ENCODE results near the gene VPS45.
"Not testable (repeated sequence)": the region's sequence is repeated elsewhere in the genome, so short reads cannot be mapped to it uniquely, and the experiment has no call there.

Gene VPS45

DNA sequence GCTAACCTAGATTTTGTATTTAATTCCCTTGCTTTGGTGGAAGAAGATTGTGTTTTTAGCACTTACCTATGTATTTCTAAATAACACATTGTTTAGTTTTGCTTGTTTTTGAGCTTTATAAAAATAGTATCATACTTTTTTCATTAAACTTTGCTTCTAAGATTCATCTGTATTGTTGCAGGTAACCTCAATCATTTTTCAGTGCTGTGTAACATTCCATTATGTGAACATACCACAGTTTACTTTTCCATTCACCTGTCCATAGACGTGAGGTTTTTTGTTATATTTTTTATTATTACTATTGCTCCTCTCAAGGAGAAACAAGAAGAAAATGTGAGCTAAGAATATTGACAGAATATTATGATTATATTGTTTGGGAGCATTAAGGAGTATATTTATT lies 67.0 kb downstream of the VPS45 start:
- DNase-seq: no peak

DNA sequence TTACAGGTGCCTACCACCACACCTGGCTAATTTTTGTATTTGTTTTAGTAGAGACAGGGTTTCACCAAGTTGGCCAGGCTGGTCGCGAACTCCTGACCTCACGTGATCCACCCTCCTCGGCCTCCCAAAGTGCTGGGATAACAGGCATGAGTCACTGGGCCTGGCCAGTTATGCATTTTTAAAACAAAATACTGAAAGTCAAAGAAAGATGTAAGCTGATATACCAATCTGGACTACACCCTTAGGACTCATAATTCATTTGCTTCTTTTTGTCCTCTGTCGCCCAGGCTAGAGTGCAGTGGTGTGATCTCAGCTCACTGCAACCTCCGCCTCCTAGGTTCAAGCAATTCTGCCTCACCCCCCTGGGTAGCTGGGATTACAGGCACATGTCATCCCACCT lies 67.8 kb downstream of the VPS45 start:
- DNase-seq: not testable (repeated sequence)

DNA sequence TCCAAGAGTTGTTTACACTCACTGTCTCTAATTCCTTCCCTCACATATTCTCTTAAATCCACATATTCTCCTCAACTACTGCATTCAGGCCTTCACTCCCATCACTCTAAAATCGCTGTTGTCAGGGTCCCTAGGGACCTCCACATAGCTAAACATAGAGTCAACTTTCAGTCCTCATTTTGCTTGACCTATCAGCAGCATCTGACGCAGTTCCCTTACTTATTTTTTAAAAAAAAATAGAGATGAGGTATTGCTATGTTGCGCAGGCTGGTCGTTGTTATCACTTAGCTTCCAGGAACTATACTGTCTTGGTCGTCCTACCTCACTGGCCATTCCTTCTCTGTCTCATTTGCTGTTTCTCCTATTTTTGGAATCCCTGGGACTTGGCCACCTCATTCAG lies 70.5 kb downstream of the VPS45 start:
- DNase-seq: no peak

DNA sequence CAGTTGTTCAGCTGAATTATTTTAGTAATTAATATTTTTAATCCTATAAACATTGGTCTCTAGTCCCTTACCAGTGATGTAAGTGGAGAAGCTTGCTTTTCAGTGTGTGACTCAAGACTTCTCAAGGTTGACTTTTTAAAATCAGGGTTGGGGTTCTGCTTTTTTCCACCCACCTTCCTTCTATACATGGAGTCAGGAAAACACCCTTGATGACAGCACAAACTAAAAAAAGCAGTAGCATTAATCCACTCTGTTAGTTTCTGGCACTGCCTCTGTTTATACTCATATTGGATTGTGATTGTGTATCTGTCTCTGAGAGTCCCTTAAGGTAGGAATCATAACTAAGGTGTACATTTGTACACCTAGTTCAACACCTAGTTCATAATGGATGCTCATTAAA lies 73.9 kb downstream of the VPS45 start:
- DNase-seq: no peak

DNA sequence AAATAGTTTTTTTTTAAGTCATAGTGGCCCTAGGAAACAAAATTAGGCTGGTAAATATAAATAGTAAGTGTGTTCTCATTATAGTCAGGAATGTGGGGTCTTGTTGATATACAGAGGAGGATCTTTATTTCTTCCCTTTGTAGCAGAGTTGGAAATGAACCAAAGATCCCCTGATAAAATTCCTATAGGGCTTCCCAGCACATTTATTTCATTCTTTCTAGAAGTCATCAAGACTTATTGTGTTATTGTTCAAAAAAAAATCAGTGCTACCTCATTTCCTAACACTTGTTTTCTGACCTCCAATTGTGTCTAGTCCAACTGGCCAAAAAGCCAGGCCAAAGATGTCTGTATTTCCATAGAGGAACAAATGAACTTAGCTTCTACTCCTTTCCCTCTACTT lies 74.5 kb downstream of the VPS45 start:
- no peak for DNase-seq

DNA sequence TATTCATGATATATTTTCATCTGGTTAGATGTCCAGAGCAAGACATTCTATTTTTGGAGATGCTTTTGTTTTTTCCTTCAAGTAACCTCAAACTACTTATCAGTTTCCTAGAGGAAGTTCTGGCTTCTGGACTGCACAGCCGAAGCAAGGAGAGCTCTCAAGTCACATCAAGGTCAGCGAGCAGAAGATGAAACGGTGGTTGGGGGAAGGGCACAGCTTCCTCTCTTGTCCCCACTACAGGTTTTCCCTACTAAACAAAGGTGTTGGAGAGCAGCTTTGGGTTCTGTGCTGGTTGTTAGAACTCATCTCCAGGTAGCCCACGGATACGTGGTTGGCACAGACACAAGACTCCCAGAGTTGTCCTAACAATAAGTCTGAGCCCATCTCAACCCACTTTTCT lies 77.0 kb downstream of the VPS45 start:
- DNase-seq: no peak

DNA sequence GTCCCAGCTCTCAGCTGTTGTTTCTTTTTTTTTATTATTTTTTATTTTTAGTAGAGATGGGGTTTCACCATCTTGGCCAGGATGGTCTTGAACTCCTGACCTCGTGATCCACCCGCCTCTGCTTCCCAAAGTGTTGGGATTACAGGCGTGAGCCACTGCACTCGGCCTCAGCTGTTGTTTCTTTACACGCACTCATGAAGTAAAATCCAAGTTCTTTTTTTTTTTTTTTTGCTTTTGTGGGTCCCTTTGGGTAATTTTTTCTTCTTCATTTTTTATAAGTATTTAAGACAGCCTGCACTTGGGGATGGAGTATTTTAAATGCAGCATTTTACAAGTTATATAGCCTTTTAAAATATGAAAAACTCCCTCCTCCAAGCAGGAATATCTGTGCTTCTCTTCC lies 78.4 kb downstream of the VPS45 start:
- not testable (repeated sequence) for DNase-seq

DNA sequence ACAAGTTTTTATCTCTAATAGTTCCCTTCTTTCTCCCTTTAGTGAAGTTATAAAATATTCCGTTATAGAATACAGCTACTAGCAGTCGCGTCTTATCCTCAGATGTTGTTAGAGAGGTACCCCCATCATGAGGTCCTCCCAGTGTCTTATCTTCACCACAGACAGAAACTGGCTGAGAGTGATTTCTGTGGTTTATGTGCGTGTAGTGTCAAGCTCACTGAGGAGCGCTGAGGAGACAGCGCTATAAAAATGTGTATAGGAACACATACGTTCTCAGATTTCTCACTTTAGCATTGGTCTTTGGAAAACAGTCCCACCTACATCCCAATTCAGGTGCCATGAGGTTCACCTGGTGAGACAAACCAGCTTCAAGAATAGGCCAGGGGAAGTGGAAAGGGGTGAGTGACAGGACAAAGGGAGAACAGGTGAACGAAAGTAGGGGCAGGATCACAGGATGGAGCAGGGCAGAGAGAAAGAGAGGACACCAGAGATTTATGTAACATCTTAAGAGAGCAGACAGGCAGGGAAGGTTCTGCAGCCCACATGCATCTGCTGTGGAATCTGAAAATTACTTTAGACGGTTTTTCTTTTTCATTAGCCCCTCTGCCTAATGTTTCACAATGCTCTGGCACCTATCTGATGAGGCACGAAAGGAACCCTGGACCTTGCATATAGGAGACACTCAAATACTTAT lies 79.4 kb downstream of the VPS45 start:
- DNase-seq: no peak

DNA sequence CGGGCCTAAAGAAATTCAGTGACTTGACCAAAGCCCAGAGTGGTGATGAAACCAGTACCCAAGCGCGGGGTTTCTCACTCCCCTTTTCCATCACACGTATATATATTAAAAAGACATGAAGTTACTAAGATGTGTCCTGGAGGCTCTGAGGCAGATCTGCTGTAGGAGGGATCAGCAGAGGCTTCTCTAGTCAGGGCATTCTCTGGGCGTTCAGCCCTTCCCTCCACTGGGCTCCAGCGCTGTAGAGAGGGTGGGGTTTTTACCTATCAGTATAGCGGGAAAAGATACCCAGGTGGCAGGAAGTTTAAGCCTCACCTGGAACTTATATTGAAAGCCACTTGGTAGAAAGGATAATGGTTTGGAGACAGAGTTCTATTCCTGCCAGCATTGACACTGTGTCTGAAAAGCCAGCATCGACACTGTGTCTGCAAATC lies 81.3 kb downstream of the VPS45 start:
- DNase-seq: no peak

DNA sequence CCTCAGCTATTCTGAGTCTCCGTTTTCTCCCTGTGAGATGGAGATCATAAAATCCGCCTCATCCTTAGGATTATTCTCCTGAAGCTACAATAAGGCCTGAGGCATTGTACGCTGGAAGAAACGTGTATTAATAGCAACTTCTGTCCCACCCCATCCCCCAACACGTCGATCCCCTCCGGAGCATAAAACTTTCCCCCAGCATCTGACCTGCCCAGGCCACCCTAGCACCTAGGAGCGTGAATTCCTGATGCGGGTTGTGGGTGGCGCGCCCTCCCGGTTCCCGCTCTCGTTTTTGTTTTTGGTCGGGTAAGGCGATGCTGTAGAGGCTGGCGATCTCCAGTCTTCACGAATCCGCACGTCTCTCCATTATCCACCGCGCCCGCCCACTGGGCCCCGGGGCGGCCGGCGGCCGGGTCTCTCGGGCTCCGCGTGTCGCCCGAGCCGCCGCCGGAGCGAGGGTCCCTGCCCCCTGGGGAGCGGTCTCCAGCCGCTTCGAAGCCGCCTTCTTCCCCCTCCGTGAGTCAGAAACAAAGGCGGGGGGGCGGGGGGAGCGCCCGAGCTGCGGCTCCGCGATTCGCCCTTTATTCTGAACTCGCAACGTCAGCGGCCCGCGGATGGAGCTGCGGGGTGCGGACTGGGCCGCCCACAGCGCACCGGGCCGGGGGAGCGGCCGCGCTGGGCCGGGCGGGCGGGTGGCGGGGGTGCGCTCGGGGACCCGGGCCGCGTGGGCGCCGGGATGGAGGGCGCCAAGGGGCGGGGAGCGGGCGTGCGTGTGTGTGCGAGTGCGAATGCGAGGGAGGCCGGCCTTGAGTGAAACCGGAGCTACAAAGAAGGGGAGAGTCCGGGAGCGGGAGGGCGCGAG lies 81.9 kb downstream of the VPS45 start, which contains the start of gene PLEKHO1:
Gene PLEKHO1 (plus strand): TSS at position 646 of the 862 bp plus-strand sequence. CDS start 342 bp downstream, outside the sequence.
- DNase-seq: peak; percentile 84

DNA sequence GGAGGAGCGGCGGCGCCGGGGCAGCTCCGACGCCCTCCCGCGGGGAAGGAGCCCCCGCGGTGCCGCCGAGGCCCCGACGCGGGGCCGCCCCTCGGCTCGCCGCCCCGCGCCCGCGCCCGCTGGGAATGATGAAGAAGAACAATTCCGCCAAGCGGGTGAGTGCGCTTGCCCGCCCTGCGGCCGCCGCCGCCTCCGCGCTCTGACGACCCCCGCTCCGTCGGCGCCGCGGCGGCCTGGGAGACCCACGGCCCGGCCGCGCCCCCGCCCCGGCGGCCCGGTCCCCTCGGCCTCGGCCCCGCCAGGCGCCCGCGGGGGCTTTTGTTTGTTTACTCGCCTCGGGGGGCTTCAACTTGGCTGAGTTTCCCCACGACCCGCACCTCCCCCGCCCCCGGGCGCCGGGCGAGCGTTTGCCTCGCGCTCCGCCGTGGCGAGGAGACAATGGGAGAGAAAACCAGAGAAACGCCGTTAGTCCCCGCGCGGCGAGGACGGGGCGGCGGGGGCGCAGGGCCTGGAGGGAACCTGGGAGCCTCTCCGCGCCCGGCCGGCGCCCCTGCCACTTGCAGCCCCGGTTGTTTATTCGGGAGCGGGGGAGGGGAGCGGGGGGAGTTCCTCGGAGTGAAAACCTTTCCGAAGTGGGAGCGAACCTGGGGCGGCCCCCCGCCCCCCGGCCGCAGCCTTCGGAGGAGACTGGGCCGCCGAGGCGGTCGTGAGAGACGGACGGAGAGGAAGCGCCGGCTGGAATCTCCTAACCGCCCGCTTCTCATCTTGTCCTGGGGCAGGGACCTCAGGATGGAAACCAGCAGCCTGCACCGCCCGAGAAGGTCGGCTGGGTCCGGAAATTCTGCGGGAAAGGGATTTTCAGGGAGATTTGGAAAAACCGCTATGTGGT lies 82.8 kb downstream of the VPS45 start:
- peak; percentile 63 for DNase-seq

DNA sequence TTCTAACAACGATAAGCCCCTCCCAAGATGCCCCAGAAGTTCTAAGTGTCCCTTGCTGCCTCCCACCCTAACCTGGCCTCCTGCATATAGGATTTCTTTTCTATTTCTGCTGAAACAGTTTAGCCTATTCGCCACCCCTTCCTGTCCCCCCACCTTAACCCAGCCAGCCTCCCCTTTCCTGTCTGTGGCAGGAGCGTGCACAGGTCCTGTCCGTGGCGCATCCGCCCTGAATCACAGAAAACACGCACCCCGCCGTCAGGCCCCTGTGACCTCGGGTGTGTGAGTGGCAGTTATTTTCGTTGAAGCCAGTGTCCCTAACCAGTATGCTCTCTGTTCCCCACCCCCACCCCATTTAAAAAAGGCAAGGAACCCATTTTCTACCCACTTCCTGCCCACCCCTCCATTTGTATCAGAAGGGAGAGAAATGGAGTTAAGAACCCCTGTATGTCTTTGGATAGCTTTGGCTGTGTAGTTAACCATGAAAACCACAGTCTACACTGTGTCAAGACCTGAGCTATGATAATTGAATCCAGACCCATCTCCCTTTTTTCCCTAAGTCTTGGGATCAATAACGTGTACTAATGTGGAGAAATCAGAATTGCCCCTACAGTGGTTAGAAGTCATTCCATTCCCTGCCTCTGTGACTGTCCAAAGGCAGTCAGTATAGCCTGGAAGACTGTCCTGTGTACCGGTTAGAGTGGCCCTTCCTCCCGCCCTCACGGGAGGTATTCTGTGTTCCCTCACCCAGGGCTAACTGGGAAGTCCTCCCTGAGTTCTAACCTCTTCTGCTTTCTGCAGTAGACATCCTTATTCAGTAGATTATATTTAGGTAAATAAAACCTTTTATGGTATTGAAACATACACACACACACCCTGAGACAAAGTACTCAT lies 84.0 kb downstream of the VPS45 start:
- DNase-seq: no peak

DNA sequence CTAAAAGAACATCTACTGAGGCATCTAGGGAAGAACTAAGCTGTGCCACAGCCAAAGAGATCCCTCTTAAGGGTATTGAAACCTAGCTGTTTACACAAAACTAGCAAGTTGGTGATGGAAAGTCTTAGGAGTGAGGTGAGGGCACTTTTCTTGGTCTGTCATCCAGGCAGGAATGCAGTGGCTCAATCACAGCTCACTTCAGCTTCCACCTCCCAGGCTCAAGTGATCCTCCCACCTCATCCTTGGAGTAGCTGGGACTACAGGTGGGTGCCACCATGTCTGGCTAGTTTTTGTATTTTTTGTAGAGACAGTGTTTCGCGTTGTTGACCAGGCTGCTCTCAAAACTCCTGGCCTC lies 84.6 kb downstream of the VPS45 start:
- DNase-seq: no peak

DNA sequence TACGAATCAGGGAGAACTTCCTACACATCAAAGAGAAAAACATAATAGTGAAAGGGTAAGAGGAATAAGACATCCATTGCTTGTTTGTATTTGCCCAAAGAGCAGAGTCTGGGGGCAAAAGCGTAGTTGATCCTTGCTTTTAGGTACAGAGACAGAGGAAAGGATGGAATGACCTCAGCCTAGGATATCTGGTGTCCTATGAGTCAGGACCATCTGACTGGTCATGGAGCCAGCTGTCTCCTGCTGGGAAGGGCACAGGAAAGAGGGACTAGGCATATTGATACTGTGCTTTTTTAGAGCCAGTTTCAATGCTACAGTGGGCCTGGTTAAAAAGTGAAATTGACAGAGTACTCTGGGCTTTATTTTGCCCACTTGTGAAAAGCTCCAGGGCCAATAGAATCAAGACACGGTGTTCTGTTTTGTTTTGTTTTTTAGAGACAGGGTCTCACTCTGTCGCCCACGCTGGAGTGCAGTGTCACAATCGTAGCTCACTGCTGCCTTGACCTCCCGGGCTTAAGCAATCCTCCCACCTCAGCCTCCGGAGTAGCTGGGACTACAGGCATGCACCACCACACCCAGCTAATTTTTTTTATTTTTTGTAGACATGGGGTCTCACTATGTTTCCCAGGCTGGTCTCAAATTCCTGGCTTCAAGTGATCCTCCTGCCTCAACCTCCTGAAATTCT lies 85.3 kb downstream of the VPS45 start:
- peak; percentile 28 for DNase-seq

DNA sequence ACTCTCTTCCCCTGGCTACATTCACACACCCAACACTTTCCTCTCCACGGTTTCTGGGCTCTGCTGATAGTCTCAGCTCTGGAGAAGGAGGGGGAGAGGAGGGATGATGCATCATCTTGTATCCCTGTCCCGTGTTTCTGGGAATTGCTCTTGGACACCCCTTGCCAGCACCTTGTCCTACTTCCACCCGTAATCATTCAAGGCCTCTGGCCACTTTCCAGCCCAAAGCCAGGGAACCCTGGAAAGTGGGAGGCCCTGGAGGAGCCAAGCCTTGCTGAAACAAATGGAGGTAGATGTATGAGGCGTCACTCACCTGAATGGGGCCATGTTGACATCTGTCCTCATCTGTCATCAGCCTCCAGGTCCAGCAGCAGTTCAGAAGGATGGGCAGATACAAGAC lies 86.6 kb downstream of the VPS45 start:
- no peak for DNase-seq

DNA sequence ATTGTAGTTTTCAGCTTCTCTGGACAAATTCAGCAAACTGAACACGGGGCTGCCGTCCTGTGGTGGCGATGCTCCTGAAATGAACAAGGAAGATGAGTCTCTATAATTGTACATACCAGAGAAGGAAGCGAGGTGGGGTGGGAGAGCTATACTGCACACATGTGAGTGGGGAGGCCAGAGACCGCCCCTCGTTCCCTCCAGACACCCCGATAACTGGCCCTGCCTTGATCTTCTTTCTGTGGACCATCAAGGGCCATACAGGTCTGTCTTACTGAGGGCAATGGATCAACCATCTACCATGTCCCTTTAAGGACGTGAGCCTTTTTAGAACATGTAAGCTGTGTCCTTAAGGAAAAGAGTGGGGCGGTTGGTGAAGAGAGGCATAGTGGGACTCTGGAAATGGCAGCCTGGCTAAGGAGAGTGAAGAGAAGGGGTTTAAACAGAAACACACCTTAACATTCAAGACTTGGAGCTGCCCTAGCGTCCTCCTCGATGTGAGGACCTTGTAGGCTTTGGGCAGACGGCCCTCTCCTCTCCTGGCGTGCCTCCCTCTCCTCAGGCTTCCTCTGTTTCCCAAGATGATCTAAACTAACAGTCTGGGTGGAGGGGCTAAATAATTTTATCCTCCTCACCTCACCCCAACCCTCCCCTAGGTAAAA lies 88.0 kb downstream of the VPS45 start:
- DNase-seq: no peak

DNA sequence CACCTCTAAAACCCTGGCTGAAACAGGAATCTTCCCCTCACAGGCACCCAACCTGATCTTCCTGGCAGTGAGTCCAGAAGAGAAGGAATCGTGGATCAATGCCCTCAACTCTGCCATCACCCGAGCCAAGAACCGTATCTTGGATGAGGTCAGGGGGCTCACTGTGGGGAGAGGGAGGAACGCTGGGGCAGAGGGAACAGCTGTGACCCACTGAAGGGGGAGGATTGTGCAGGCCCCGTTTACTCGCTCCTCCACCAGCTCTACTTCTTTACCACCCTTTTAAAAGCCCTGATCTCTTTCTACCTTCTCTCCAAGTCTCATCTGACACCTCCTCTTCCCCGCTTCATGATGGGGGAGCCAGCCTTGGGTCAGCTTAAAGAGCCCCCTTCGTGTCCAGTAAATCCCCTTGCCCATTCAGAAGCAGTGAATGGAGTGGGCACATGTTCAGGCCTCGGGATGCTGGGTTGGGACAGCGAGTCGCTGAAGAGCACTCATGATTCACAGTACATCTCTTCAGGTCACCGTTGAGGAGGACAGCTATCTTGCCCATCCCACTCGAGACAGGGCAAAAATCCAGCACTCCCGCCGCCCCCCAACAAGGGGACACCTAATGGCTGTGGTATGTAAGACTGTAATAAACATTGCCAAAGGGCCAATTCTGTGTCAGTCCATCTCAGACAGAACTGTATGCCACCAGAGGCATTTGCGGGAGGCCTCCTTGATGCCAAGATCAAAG lies 89.5 kb downstream of the VPS45 start:
- no peak for DNase-seq

DNA sequence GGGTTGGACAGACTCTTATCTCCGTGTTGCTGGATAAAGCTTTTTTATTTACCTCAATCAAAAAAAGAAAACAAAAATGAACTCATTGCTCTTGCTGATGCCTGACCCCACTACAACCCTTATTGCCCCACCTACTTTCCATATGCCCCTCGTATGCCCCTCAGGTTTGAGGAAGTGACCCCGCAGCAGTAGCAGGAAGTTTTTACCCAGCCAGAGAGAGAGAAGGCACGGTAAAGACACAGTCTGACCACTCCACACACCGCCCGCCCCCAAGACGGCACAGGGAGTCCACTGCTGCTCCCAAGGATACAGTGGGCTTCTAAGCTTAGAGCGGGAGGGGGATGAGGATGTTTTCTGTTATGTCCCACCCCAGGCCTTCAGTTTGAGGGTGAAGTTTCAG lies 92.0 kb downstream of the VPS45 start:
- no peak for DNase-seq

DNA sequence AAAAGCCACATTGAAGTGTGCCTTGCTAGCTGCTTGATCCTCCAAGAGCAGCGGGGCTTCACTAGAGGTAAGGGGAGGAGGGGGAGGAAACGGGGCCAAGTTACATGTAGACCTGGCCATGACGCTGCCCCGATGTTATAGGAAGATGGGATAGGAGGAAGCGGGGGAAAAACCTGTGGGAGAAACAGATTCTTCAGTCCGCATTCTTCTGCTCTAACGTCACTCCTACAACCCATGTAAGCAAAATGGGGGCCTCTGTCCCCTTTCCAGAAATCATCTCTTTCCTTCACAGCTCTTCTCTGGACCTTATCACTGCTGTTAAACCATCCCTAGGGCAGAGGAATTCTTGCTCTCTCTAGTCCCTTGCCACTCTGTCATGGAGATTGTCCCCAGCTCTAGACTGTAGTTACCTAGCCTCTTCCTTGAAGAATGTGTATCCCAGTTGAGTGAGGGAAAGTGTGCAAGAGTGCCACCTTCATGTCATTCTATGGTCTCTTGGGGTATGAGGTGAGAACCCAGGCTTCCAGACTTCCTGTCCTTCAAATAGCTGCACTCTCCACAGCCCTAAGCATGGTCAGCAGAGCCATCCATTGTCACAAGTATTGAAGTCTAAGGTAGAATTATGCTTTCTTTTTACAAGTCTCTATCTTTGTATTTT lies 93.5 kb downstream of the VPS45 start:
- DNase-seq: no peak
